CD4-positive, alpha-beta T cell treated with Interferon gamma for 1 hour (primary cell): Measurements from ENCODE around the gene SYCP2L.
"Not testable (repeated sequence)": the region's sequence is repeated elsewhere in the genome, so short reads cannot be mapped to it uniquely, and the experiment has no call there.

ENCODE experiments used
- DNase-seq: peaks from one replicate; pipeline ENCODE4 v3.0.0-alpha.2; 2020

The SYCP2L gene

DNA sequence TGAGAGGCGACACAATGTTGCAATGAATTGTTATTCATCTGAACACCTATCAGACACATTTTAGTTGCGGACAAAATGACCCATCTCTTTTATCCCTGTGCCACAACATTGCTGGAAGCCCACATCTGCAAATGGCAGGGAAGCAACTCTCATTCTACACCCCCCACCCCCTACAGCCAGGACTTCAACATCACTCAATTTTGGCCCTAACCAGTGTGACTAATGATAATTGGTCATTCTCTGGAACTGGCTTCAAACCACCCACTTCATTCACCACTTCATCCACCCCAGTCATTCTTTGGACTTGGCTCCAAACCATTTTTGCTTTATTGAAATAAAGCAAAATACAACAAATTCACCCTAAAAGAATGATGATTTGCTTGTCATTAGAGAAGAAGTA, 6.5 kb upstream of the SYCP2L start:
- no peak for DNase-seq

DNA sequence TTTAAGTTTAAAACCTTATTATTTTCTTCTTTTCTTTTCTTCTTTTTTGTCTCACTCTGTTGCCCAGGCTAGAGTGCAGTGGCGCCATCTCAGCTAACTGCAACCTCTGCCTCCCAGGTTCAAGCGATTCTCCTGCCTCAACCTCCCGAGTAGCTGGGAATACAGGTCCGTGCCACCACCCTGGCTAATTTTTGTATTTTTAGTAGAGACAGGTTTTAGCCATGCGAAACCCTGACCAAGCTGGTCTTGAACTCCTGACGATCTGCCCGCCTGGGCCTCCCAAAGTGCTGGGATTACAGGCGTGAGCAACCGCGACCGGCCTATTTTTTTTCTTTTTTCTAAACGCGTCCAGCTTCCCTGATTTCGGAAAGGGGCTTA, 4.6 kb upstream of the SYCP2L start:
- DNase-seq = not testable (repeated sequence)

GRCh38 chr6:10882657-10883171, 4.1 kb upstream of the SYCP2L start:
- no peak for DNase-seq

DNA sequence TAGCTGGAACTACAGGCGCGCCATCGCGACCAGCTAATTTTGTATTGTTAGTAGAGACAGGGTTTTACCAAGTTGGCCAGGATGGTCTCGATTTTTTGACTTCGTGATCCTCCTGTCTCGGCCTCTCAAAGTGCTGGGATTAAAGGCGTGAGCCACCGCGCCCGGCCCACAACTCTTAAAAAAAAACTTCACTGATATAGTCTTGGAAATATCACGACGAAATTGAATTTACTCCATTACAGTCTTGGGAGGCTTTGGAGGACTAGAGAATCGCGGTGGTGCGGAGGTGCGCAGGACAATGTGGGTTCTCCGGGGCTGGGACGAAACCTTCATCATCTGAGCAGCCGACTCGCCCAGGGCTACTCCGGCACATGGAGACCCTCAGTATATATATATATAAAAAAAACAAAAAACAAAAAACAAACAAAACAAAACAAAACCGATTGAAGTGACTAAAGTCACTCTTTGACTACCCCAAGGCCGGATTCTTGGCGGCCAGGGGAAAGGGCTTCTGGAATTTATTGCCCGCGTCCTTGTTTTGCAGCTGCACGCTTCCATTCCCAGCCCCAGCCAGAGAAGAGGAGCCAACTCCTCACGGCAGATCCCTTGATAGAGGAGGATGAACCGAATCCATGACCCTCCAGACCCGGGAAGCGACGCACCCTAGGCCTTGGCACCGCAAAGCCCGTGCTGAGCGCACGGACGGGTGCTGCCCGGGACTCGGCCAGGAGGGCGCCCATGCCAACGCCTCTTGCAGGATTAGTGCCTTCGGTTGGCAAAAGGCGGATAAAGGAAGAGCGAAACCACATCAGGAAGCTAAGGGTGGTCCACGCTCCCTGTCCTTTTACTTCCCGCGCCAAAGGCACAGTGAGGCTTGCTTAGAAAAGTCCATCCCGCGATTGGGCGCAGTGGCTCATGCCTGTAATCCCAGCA, 3.3 kb upstream of the SYCP2L start:
- DNase-seq = no peak

- no peak for DNase-seq
Measured at GRCh38 chr6:10884245-10884972, 2.4 kb upstream of the SYCP2L start.

DNA sequence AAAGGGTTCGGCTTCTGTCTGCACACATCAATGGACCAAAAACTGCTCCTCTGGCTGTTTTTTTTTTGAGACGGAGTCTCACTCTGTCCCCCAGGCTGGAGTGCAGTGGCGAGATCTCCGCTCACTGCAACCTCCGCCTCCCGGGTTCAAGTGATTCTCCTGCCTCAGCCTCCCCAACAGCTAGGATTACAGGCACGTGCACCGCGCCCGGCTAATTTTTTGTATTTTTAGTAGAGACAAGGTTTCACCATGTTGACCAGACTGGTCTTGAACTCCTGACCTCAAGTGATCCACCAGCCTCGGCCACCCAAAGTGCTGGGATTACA, 524 bp upstream of the SYCP2L start:
- not testable (repeated sequence) for DNase-seq

GRCh38 chr6:10890151-10890550, 3.3 kb downstream of the SYCP2L start:
- no peak for DNase-seq

GRCh38 chr6:10891960-10892359, 5.1 kb downstream of the SYCP2L start:
- no peak for DNase-seq

GRCh38 chr6:10894958-10895357, 8.1 kb downstream of the SYCP2L start:
- DNase-seq = no peak

- no peak for DNase-seq
Measured at GRCh38 chr6:10896691-10897090, 9.8 kb downstream of the SYCP2L start.

DNA sequence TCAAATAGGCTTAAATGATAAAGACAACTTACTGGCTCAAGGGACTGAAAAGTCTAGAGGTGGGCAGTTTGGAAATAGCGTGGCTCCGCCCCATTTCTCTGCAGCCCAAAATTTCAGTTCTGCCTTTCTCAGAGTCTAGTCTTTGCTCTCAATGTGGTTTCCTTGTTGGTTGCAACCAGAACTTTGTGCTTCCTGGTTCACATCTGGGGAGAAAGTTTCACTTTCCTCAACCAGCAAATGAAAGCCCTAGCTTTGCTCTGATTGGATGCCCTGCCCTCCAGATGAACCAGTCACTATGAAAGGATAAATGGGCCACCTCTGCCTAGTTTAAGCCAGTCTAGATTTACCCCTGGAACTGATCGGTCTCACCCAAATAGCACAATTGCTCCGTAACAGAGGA, 14.9 kb downstream of the SYCP2L start:
- peak; percentile 32 for DNase-seq

DNA sequence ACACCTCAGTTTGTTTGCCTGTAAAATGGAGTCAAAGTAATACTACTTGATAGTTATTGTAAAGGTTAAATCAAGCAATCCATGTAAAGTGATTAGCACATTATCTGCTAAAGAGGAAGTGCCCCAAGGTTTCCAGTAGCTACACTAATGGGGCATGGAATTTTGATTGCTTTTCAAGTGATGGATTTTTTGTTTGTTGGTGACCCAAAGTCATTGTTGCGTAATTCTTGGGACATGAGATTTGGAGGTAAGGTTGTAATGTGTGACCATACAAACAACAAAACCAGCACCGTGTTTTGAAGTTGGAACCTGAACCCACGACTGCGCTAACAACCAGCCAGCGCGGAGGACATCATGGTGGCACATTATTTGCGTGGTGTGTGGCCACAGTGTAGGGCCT, 17.2 kb downstream of the SYCP2L start:
- DNase-seq = no peak

- no peak for DNase-seq
Measured at GRCh38 chr6:10908228-10908627, 21.4 kb downstream of the SYCP2L start.

DNA sequence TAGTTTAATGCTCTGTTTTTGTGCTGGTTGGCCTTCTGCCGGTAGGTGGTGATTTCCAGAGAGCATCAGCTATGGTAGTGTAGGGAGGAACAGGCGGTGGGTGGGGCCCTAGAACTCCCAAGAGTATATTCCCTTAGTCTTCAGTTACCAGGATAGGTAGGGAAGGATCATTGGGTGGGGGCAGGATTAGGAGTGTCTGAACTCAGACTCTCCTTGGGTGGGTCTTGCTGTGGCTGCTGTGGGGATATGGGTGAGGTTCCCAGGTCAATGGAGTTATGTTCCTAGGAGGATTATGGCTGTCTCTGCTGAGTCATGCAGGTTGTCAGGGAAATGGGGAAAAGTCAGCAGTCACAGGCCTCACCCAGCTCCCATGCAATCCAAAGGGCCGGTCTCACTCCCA, 32.7 kb downstream of the SYCP2L start:
- not testable (repeated sequence) for DNase-seq

GRCh38 chr6:10933126-10933525, 46.3 kb downstream of the SYCP2L start:
- DNase-seq = no peak

DNA sequence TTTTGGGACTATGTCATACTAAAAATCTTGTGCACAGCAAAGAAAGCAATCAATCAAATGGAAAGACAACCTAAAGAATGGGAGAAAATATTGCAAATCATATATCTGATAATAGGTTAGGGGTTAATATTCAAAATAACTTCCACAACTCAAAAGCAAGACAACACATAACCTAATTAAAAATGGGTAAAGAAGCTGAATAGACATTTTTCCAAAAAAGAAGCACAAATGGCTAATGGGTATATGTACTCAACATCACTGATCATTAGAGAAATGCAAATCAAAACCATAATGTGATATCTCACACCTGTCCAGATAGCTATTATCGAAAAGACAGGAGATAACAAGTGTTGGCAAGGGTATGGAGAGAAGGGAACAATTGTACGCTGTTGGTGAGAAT, 53.0 kb downstream of the SYCP2L start:
- no peak for DNase-seq

DNA sequence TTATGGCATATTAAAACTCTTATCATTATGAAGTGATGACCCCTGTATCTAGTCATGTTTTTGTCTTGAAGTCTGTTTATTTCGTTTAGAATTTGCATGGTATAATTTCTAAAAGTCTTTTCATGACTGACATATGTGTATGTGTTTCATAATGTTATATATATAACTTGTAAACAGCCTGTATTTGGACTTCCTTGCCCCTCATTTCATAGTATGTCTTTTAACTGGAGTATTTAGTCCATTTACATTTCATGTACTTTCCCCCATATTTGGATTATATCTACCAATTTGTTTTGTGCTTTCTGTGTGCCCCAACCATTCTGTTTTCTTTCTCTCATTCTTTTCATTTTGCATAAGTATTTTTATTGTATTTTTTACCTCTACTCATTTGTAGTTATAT, 59.0 kb downstream of the SYCP2L start:
- no peak for DNase-seq

DNA sequence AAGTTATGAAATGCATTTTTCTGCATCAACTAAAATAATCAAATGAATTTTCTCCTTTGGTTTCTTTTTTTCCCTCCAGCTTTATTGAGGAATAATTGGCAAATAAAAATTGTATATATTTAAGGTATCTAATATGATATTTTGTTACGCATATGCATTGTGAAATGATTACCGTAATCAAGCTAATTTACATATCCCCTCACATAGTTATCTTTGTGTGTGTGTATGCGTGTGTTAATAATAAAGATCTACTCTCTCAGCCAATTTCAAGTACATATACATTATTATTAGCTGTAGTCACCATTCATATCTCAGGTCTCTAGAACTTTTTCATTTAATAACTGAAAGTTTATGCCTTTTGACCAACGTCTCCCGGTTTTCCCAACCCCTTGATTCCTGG, 61.1 kb downstream of the SYCP2L start:
- no peak for DNase-seq

DNA sequence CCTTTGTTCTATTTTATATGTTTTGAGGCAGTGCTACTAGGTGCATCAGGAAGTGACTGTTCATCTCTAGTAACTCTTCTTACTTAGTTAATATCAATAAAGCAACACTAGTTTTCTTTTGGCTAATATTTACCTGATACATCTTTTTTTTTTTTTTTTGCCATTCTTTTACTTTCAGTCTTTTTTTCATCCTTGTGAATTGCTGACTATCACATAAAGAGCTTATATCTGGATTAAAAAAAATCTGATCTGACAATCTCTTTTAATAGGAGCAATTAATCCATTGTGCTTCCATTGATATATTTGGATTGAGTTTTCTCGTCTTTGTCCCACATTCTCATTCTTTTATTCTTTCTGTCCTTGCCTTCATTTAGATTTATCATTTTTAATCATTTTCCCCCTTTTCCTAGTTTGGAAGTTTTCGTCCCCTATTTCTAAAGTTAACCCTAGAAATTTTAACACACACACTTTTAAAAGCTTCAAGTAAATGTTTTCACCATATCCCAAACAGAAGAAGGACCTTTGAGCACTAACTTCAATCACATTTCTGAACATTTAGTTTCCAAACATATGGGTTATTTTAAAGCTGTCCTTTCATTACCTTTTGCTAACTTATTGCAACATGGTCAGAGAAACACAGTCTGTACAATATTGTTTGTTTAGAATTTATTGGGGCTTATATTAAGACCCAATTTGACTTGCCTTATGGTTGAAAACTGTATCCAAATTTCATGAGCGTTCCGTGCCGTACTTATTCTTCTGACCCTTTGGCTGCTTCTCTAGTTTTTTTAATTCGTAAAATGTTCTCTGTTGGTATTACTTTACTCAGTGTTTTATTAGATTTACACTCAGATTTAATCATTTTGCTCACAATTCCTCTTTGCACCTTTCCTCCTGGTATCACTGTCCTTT, 63.0 kb downstream of the SYCP2L start:
- DNase-seq = no peak

GRCh38 chr6:10951675-10952282, 64.9 kb downstream of the SYCP2L start:
- DNase-seq = no peak

DNA sequence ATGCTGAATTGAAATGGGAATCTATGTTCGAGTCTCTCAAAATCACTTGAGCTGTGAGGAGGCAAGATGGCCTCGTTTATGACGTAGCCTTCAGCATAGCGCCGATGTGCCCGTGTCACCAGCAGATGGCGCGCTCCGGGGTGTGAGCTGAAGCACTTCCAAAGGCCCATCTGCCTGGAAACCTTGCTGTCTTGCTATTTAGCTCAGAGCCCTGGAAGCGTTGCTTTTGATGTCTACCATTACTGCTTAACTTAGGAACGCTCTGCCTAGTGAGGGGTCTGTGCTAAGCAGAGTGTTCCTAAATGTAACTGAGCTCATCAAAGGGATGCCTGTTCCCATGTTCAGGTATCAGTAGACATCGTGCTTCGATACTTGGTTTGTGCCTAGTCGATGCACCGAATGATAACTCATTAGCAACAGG, 67.7 kb downstream of the SYCP2L start:
- DNase-seq = peak; percentile 52

DNA sequence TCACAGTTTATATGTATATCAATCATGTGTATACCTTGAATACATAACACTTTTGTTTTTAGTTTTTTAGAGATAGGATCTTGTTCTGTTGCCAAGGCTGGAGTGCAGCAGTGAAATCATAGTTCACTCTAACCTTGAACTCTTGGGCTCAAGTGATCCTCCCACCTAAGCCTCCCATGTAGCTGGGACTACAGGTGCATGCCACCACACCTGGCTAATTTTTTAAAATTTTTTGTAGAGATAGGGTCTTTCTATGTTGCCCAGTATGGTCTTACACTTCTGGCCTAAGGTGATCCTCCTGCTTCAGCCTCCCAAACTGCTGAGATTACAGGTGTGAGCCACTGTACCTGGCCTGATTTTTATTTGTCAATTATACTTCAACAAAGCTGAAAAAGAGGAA, 69.9 kb downstream of the SYCP2L start:
- DNase-seq = no peak
